Neural progenitor cell (in vitro differentiated cells): ENCODE results near the gene SPATA17. TPM values are rescaled to one million over a fixed set of nuclear protein-coding genes. Genes with fewer than 3 reads are reported as not detected.

Source experiments
- DNase-seq: peaks from one replicate; pipeline ENCODE4 v3.0.0-alpha.2; 2016; ENCODE audit warnings: low spot score
- H2AFZ ChIP-seq: fragments of 200-600 bp; sonication (generic); replicated peaks from 2 replicates; pipeline ENCODE4 v1.6.1; 2016; ENCODE audit warnings: antibody characterized with exemption
- H3F3A ChIP-seq: fragments of 200-600 bp; sonication (generic); 2 replicates; pipeline ENCODE4 v1.6.1; 2016; ENCODE audit warnings: antibody characterized with exemption, low read depth
- H3K27ac ChIP-seq: fragments of 200-600 bp; sonication (generic); 2 replicates; pipeline ENCODE4 v1.5.1; 2016; ENCODE audit warnings: mild to moderate bottlenecking
- H3K27me3 ChIP-seq: fragments of 200-600 bp; sonication (generic); 2 replicates; pipeline ENCODE4 v1.6.1; 2016; ENCODE audit warnings: mild to moderate bottlenecking, moderate library complexity
- H3K36me3 ChIP-seq: fragments of 200-600 bp; sonication (generic); 2 replicates; pipeline ENCODE4 v1.5.1; 2016
- H3K4me1 ChIP-seq: fragments of 200-600 bp; sonication (generic); 2 replicates; pipeline ENCODE4 v1.6.1; 2016; ENCODE audit warnings: mixed run types
- H3K4me2 ChIP-seq: fragments of 200-600 bp; sonication (generic); 2 replicates; pipeline ENCODE4 v1.6.1; 2016
- H3K4me3 ChIP-seq: fragments of 200-600 bp; sonication (generic); 2 replicates; pipeline ENCODE4 v1.5.1; 2016
- H3K79me2 ChIP-seq: fragments of 200-600 bp; sonication (generic); 2 replicates; pipeline ENCODE4 v1.6.1; 2016; ENCODE audit warnings: low read depth
- H3K9ac ChIP-seq: fragments of 200-600 bp; sonication (generic); 2 replicates; pipeline ENCODE4 v1.6.1; 2016
- H3K9me3 ChIP-seq: fragments of 200-600 bp; sonication (generic); 2 replicates; pipeline ENCODE4 v1.5.1; 2016; ENCODE audit warnings: low read depth
- H4K20me1 ChIP-seq: fragments of 200-600 bp; sonication (generic); 2 replicates; pipeline ENCODE4 v1.6.1; 2016; ENCODE audit warnings: low read depth
- H3K27ac Mint-ChIP-seq: 3 replicates; pipeline ENCODE4 v1.8.0; 2021; ENCODE audit warnings: mixed read lengths
- H3K27me3 Mint-ChIP-seq: 2 replicates; pipeline ENCODE4 v1.8.0; 2022; ENCODE audit warnings: low read depth, mild to moderate bottlenecking, inconsistent platforms, moderate library complexity, mixed read lengths; ENCODE audit not compliant: insufficient read depth
- H3K36me3 Mint-ChIP-seq: 3 replicates; pipeline ENCODE4 v1.8.0; 2021; ENCODE audit warnings: mixed read lengths
- H3K4me1 Mint-ChIP-seq: 3 replicates; pipeline ENCODE4 v1.8.0; 2021; ENCODE audit warnings: mixed read lengths
- H3K4me3 Mint-ChIP-seq: 3 replicates; pipeline ENCODE4 v1.8.0; 2021; ENCODE audit warnings: mild to moderate bottlenecking, moderate library complexity, mixed read lengths
- H3K9me3 Mint-ChIP-seq: 3 replicates; pipeline ENCODE4 v1.8.0; 2020; ENCODE audit warnings: mixed read lengths
- CTCF ChIP-seq: fragments of 200-600 bp; sonication (generic); IDR thresholded peaks from 2 replicates; pipeline ENCODE4 v1.5.1; 2017; ENCODE audit warnings: antibody characterized with exemption, mild to moderate bottlenecking
- EZH2 ChIP-seq: fragments of 200-600 bp; sonication (generic); IDR thresholded peaks from 2 replicates; pipeline ENCODE4 v1.6.1; 2017; ENCODE audit warnings: antibody characterized with exemption, mild to moderate bottlenecking, moderate library complexity
- EZH2phosphoT487 ChIP-seq: fragments of 200-600 bp; sonication (generic); IDR thresholded peaks from 2 replicates; pipeline ENCODE4 v1.6.1; 2017; ENCODE audit warnings: antibody characterized with exemption
- total RNA-seq: library from RNA; depleted of rRNA; stranded (reverse); fragments of >200 nt; gene quantifications from 2 replicates; pipeline ENCODE4 v1.2.3, GENCODE V29; 2015; ENCODE audit warnings: low replicate concordance

The SPATA17 gene
- total RNA-seq, 1 donor from 2014 or later, result 1.6 TPM

- no peaks in the 10 kb centered on the region for H3K4me1 ChIP-seq
Observed at GRCh38 chr1:217668351-217668940, 37.3 kb downstream of the SPATA17 start.

GRCh38 chr1:217673387-217673786 is 42.2 kb downstream of the SPATA17 start:
- Histone ChIP-seq H3K9ac (no peak overlapping the region), H3K79me2 (no peaks in the 10 kb centered on the region), H3K9me3 (no peaks in the 10 kb centered on the region), H3K4me2 (no peak overlapping the region), H3K27me3 (no peaks in the 10 kb centered on the region), H3K4me3 (no peak overlapping the region), H3F3A (no peaks in the 10 kb centered on the region), H3K4me1 (no peaks in the 10 kb centered on the region), H3K36me3 (no peaks in the 10 kb centered on the region), H3K27ac (no peak overlapping the region), H2AFZ (no peak overlapping the region), H4K20me1 (no peaks in the 10 kb centered on the region)
- H3K9me3 Mint-ChIP-seq, result no peaks in the 10 kb centered on the region
- no peaks in the 10 kb centered on the region for H3K4me1 Mint-ChIP-seq
- no peak for DNase-seq
- no peaks in the 10 kb centered on the region for H3K27me3 Mint-ChIP-seq
- H3K27ac Mint-ChIP-seq, result no peak overlapping the region
- no peak overlapping the region for H3K4me3 Mint-ChIP-seq
- no peaks in the 10 kb centered on the region for H3K36me3 Mint-ChIP-seq
- TF ChIP-seq EZH2 (no peak), EZH2phosphoT487 (no peak), CTCF (no peak)

More at GRCh38 chr1:217668351-217668940, 37.3 kb downstream of the SPATA17 start:
- no peak for TF ChIP-seq EZH2
- no peak for TF ChIP-seq EZH2phosphoT487
- TF ChIP-seq CTCF, result no peak
- H2AFZ ChIP-seq, result no peak overlapping the region
- H3K27me3 ChIP-seq, result no peaks in the 10 kb centered on the region
- Mint-ChIP-seq H3K27me3 (no peaks in the 10 kb centered on the region), H3K4me3 (no peak overlapping the region), H3K36me3 (no peaks in the 10 kb centered on the region), H3K9me3 (no peaks in the 10 kb centered on the region), H3K4me1 (no peaks in the 10 kb centered on the region), H3K27ac (no peak overlapping the region)
- no peak for DNase-seq
- H3K27ac ChIP-seq, result no peak overlapping the region
- H3K79me2 ChIP-seq, result no peaks in the 10 kb centered on the region
- no peak overlapping the region for H3K4me2 ChIP-seq
- no peaks in the 10 kb centered on the region for H3K36me3 ChIP-seq
- no peaks in the 10 kb centered on the region for H4K20me1 ChIP-seq
- no peak overlapping the region for H3K4me3 ChIP-seq
- H3K9ac ChIP-seq, result no peak overlapping the region
- no peaks in the 10 kb centered on the region for H3K9me3 ChIP-seq
- H3F3A ChIP-seq, result no peaks in the 10 kb centered on the region

- H3K9me3 ChIP-seq, result no peaks in the 10 kb centered on the region
- H3K36me3 Mint-ChIP-seq, result no peaks in the 10 kb centered on the region
- no peak overlapping the region for H3K4me3 Mint-ChIP-seq
- H4K20me1 ChIP-seq, result no peaks in the 10 kb centered on the region
- H3K4me3 ChIP-seq, result no peak overlapping the region
- no peaks in the 10 kb centered on the region for H3K27me3 Mint-ChIP-seq
- H3K9me3 Mint-ChIP-seq, result no peaks in the 10 kb centered on the region
- H3K27ac Mint-ChIP-seq, result no peak overlapping the region
- DNase-seq, result peak; percentile 14
- H3K27me3 ChIP-seq, result no peaks in the 10 kb centered on the region
- peak overlapping the region; percentile 44 for H2AFZ ChIP-seq
- no peaks in the 10 kb centered on the region for H3K4me1 ChIP-seq
- H3K9ac ChIP-seq, result no peak overlapping the region
- H3K79me2 ChIP-seq, result no peaks in the 10 kb centered on the region
- no peak overlapping the region for H3K27ac ChIP-seq
- TF ChIP-seq EZH2, result no peak
- TF ChIP-seq EZH2phosphoT487, result no peak
- no peak for TF ChIP-seq CTCF
- H3K4me1 Mint-ChIP-seq, result no peaks in the 10 kb centered on the region
- H3F3A ChIP-seq, result no peaks in the 10 kb centered on the region
- H3K4me2 ChIP-seq, result no peak overlapping the region
- no peaks in the 10 kb centered on the region for H3K36me3 ChIP-seq
Observed at GRCh38 chr1:217674028-217674729, 43.0 kb downstream of the SPATA17 start.
